Measurements from ENCODE around the gene PLCH1. TPM values are rescaled to one million over a fixed set of nuclear protein-coding genes. Genes with fewer than 3 reads are reported as not detected.

The PLCH1 gene
- total RNA-seq, 1 donor = 0.36 TPM

GRCh38 chr3:155364492-155364891 lies 380.4 kb downstream of the PLCH1 start:
- Histone ChIP-seq H3K36me3 (ENCODE audit: insufficient read depth, low read length) (no peaks in the 10 kb centered on the region), H3K4me1 (ENCODE audit: insufficient read depth, low read length) (peaks cover 6% of the 10 kb centered on the region), H3K79me2 (ENCODE audit: insufficient read depth, low read length) (no peaks in the 10 kb centered on the region), H3K4me3 (ENCODE audit: insufficient read depth, low read length) (no peak overlapping the region), H4K20me1 (ENCODE audit: insufficient read depth, low read length) (no peaks in the 10 kb centered on the region), H3K27ac (ENCODE audit: low read depth, low read length) (no peak overlapping the region), H2AFZ (ENCODE audit: low read length) (no peak overlapping the region), H3K9me3 (ENCODE audit: low read depth, low read length) (no peaks in the 10 kb centered on the region), H3K4me2 (ENCODE audit: insufficient read depth, low read length) (no peak overlapping the region), H3K27me3 (ENCODE audit: insufficient read depth, low read length) (no peaks in the 10 kb centered on the region)
- no peak for DNase-seq (ENCODE audit: insufficient read length, low spot score, missing footprints)
- no peak for TF ChIP-seq CTCF (IDR thresholded peaks at IDR 0.05; ENCODE audit: extremely low read depth, low read depth, low read length)

DNA sequence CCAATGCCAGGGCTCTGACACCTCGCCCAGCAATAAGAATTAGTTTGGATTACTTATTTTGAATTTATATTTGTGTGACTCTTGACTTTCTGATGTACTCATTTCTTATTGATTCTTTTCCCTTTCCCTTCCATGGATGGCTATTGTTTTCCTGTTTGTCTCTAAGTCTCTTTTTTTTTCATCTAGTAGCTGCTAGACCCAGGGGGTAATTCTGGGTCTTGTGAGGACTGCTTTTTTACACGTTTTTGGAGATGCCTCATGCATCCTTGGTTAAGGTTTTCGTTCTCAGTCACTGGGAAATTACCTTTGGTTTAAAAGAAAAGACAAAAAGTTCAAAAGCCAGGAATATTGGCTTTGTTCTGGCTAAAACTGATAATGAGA lies 381.2 kb downstream of the PLCH1 start:
- no peak overlapping the region for H2AFZ ChIP-seq (ENCODE audit: low read length)
- no peaks in the 10 kb centered on the region for H4K20me1 ChIP-seq (ENCODE audit: insufficient read depth, low read length)
- no peaks in the 10 kb centered on the region for H3K79me2 ChIP-seq (ENCODE audit: insufficient read depth, low read length)
- H3K36me3 ChIP-seq (ENCODE audit: insufficient read depth, low read length) = no peaks in the 10 kb centered on the region
- peaks cover 6% of the 10 kb centered on the region for H3K4me1 ChIP-seq (ENCODE audit: insufficient read depth, low read length)
- no peaks in the 10 kb centered on the region for H3K27me3 ChIP-seq (ENCODE audit: insufficient read depth, low read length)
- no peak overlapping the region for H3K27ac ChIP-seq (ENCODE audit: low read depth, low read length)
- no peaks in the 10 kb centered on the region for H3K9me3 ChIP-seq (ENCODE audit: low read depth, low read length)
- H3K4me2 ChIP-seq (ENCODE audit: insufficient read depth, low read length) = peak overlapping the region; percentile 19
- no peak for DNase-seq (ENCODE audit: insufficient read length, low spot score, missing footprints)
- TF ChIP-seq CTCF (IDR thresholded peaks at IDR 0.05; ENCODE audit: extremely low read depth, low read depth, low read length) = no peak
- H3K4me3 ChIP-seq (ENCODE audit: insufficient read depth, low read length) = no peak overlapping the region

DNA sequence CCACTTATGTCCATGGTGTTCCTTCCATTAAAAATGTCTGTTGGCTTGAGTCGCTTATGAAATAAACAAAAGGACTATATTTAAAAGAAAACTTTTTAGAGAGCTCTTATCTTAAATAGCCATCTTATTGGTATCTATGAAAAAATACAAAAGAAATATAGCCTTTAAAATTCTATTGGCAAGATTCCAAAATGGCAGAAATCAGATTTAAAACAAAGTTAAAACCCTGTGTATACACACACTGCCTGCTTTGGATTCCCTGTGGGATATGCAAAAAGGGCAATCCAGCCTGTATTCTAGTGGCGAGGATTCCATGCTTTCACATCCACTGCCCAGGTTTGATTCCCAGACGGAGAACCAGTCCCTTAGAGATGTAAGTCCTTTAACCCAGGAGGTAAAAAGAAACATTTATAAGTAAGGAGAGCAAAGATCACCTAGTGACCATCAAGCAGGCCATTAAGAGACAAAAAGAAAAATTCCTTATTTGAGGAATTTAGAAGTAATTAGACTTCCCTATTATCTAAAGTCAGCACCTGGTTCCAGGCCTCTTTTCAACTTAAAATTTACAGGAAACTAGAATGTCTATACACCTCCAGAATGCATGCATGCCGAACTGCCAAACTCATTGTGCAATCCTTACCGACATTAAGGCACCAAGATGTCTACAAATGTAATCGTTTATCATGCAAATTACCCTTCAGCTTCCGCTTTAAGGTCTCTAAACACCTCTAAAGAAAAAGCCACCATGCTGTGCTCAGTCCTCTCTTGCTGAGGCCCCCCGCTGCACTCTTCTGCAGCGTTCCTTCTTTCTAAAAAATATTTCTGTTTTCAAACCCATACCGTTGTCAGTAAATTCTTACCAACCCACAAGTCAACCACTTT lies 381.8 kb downstream of the PLCH1 start:
- H3K36me3 ChIP-seq (ENCODE audit: insufficient read depth, low read length) = no peaks in the 10 kb centered on the region
- no peak overlapping the region for H3K4me3 ChIP-seq (ENCODE audit: insufficient read depth, low read length)
- DNase-seq (ENCODE audit: insufficient read length, low spot score, missing footprints) = no peak
- H3K79me2 ChIP-seq (ENCODE audit: insufficient read depth, low read length) = no peaks in the 10 kb centered on the region
- TF ChIP-seq CTCF (IDR thresholded peaks at IDR 0.05; ENCODE audit: extremely low read depth, low read depth, low read length) = no peak
- no peaks in the 10 kb centered on the region for H3K27me3 ChIP-seq (ENCODE audit: insufficient read depth, low read length)
- no peaks in the 10 kb centered on the region for H3K9me3 ChIP-seq (ENCODE audit: low read depth, low read length)
- peaks cover 6% of the 10 kb centered on the region for H3K4me1 ChIP-seq (ENCODE audit: insufficient read depth, low read length)
- no peaks in the 10 kb centered on the region for H4K20me1 ChIP-seq (ENCODE audit: insufficient read depth, low read length)
- no peak overlapping the region for H2AFZ ChIP-seq (ENCODE audit: low read length)
- H3K4me2 ChIP-seq (ENCODE audit: insufficient read depth, low read length) = no peak overlapping the region
- H3K27ac ChIP-seq (ENCODE audit: low read depth, low read length) = no peak overlapping the region

GRCh38 chr3:155360281-155360680 lies 384.6 kb downstream of the PLCH1 start:
- DNase-seq (ENCODE audit: insufficient read length, low spot score, missing footprints) = no peak
- H3K4me2 ChIP-seq (ENCODE audit: insufficient read depth, low read length) = no peak overlapping the region
- peaks cover 6% of the 10 kb centered on the region for H3K4me1 ChIP-seq (ENCODE audit: insufficient read depth, low read length)
- H3K9me3 ChIP-seq (ENCODE audit: low read depth, low read length) = no peaks in the 10 kb centered on the region
- no peaks in the 10 kb centered on the region for H3K27me3 ChIP-seq (ENCODE audit: insufficient read depth, low read length)
- no peak for TF ChIP-seq CTCF (IDR thresholded peaks at IDR 0.05; ENCODE audit: extremely low read depth, low read depth, low read length)
- no peak overlapping the region for H3K27ac ChIP-seq (ENCODE audit: low read depth, low read length)
- H4K20me1 ChIP-seq (ENCODE audit: insufficient read depth, low read length) = no peaks in the 10 kb centered on the region
- H3K36me3 ChIP-seq (ENCODE audit: insufficient read depth, low read length) = no peaks in the 10 kb centered on the region
- no peak overlapping the region for H3K4me3 ChIP-seq (ENCODE audit: insufficient read depth, low read length)
- no peak overlapping the region for H2AFZ ChIP-seq (ENCODE audit: low read length)
- H3K79me2 ChIP-seq (ENCODE audit: insufficient read depth, low read length) = no peaks in the 10 kb centered on the region
